Liver (tissue), 9 donors: ENCODE results near the gene SUPT6H. TPM values are rescaled to one million over a fixed set of nuclear protein-coding genes. Genes with fewer than 3 reads are reported as not detected.

Experiments used
- DNase-seq: peaks from one replicate; pipeline ENCODE4 v3.0.0-alpha.2; 2017; ENCODE audit warnings: low spot score
- H3K27ac ChIP-seq, 2 donors: one replicate each; pipeline ENCODE4 v1.7.0; 2013; ENCODE audit warnings: inconsistent platforms in 2 of 2, low read length in 2 of 2, control low read depth in 1 of 2, low read depth in 1 of 2, mild to moderate bottlenecking in 1 of 2
- H3K27me3 ChIP-seq, 4 donors: one replicate each; pipeline versions ENCODE4 v1.6.1 to v1.7.0; 2013; ENCODE audit warnings: low read length in 3 of 4, inconsistent platforms in 1 of 4, mild to moderate bottlenecking in 1 of 4, moderate library complexity in 1 of 4; ENCODE audit not compliant: control insufficient read depth in 4 of 4, insufficient read depth in 4 of 4
- H3K36me3 ChIP-seq, 4 donors: one replicate each; pipeline versions ENCODE4 v1.6.1 to v1.7.0; 2013; ENCODE audit warnings: low read length in 3 of 4, mild to moderate bottlenecking in 3 of 4, low read depth in 1 of 4, moderate library complexity in 1 of 4; ENCODE audit not compliant: control insufficient read depth in 4 of 4, insufficient read depth in 3 of 4
- H3K4me1 ChIP-seq, 4 donors: one replicate each; pipeline versions ENCODE4 v1.6.1 to v1.7.0; 2013; ENCODE audit warnings: low read length in 3 of 4, mild to moderate bottlenecking in 3 of 4, moderate library complexity in 1 of 4; ENCODE audit not compliant: control insufficient read depth in 4 of 4, insufficient read depth in 4 of 4
- H3K4me3 ChIP-seq, 3 donors: one replicate each; pipeline versions ENCODE4 v1.6.1 to v1.7.0; 2013; ENCODE audit warnings: low read length in 3 of 3, control low read depth in 1 of 3, low read depth in 1 of 3, mild to moderate bottlenecking in 1 of 3
- H3K9ac ChIP-seq, 2 donors: one replicate each; pipeline ENCODE4 v1.7.0; 2013; ENCODE audit warnings: low read length in 2 of 2, mild to moderate bottlenecking in 2 of 2, moderate library complexity in 2 of 2, control low read depth in 1 of 2, low read depth in 1 of 2
- H3K9me3 ChIP-seq, 4 donors: one replicate each; pipeline versions ENCODE4 v1.6.1 to v1.7.0; 2013; ENCODE audit warnings: low read length in 3 of 4; ENCODE audit not compliant: control insufficient read depth in 4 of 4
- ATF3 ChIP-seq: IDR thresholded peaks from 2 replicates; pipeline ENCODE4 v1.6.1; 2016; ENCODE audit warnings: antibody characterized with exemption
- CTCF ChIP-seq: fragments of 150-350 bp; IDR thresholded peaks from 2 replicates; pipeline ENCODE4 v1.5.1; 2017; ENCODE audit warnings: improper control_type of control experiment, low read depth, low read length; ENCODE audit not compliant: missing input control
- EGR1 ChIP-seq, 2 donors: IDR thresholded peaks; 2 replicates each; pipeline ENCODE4 v1.6.1; 2016 to 2018; ENCODE audit warnings: antibody characterized with exemption in 2 of 2, low read depth in 2 of 2
- FOXA1 ChIP-seq: IDR thresholded peaks from 2 replicates; pipeline ENCODE4 v1.6.1; 2016; ENCODE audit warnings: antibody characterized with exemption
- FOXA2 ChIP-seq: IDR thresholded peaks from 2 replicates; pipeline ENCODE4 v1.6.1; 2016; ENCODE audit warnings: antibody characterized with exemption
- GABPA ChIP-seq, 2 donors: IDR thresholded peaks in 1 of 2; conservative IDR thresholded peaks in 1 of 2; 2 replicates each; pipeline ENCODE4 v1.6.1; 2016; ENCODE audit warnings: antibody characterized with exemption in 2 of 2, mild to moderate bottlenecking in 1 of 2, moderate library complexity in 1 of 2
- HNF4A ChIP-seq, 2 donors: conservative IDR thresholded peaks; 2 replicates each; pipeline ENCODE4 v1.6.1; 2016; ENCODE audit warnings: antibody characterized with exemption in 2 of 2, mild to moderate bottlenecking in 2 of 2
- HNF4G ChIP-seq: IDR thresholded peaks from 2 replicates; pipeline ENCODE4 v1.6.1; 2016; ENCODE audit warnings: antibody characterized with exemption
- MAX ChIP-seq: IDR thresholded peaks from 2 replicates; pipeline ENCODE4 v1.6.1; 2016; ENCODE audit warnings: antibody characterized with exemption
- NR2F2 ChIP-seq: IDR thresholded peaks from 2 replicates; pipeline ENCODE4 v1.6.1; 2016; ENCODE audit warnings: antibody characterized with exemption
- RAD21 ChIP-seq, 2 donors: IDR thresholded peaks; 2 replicates each; pipeline ENCODE4 v1.6.1; 2016; ENCODE audit warnings: antibody characterized with exemption in 2 of 2, mild to moderate bottlenecking in 2 of 2
- RXRA ChIP-seq, 2 donors: IDR thresholded peaks; 2 replicates each; pipeline ENCODE4 v1.6.1; 2017 to 2018; ENCODE audit warnings: antibody characterized with exemption in 2 of 2, mild to moderate bottlenecking in 1 of 2
- YY1 ChIP-seq: IDR thresholded peaks from 2 replicates; pipeline ENCODE4 v1.6.1; 2016; ENCODE audit warnings: antibody characterized with exemption, mild to moderate bottlenecking
- ZBTB33 ChIP-seq: IDR thresholded peaks from 2 replicates; pipeline ENCODE4 v1.6.1; 2016; ENCODE audit warnings: antibody characterized with exemption
- WGBS: extraction: QIAGEN DNeasy Blood & Tissue Kit; methylation state at CpG from one replicate; pipeline ENCODE4 v1.1.7; 2013; 5-methylcytosine and 5-hydroxymethylcytosine counted together
- polyA plus RNA-seq, 2 donors: library from polyadenylated mRNA; stranded (reverse) in 1 of 2; unstranded in 1 of 2; fragments of 200-250 nt in 1 of 2; fragments of >200 nt in 1 of 2; fragmentation: Nextera tagmentation in 1 of 2; extraction: Ambion mirVana in 1 of 2; gene quantifications; one replicate each; pipeline versions ENCODE4 v1.2.1 to v1.2.3, GENCODE V29; 2013 to 2015
- total RNA-seq, 2 donors: library from RNA; depleted of rRNA; stranded (reverse); fragments of >200 nt; gene quantifications; one replicate each; pipeline ENCODE4 v1.2.3, GENCODE V29; 2014
- donor health status: healthy.
- donor health status: healthy.
- donor health status: healthy.
- donor health status: healthy.
- donor health status: healthy.

SUPT6H gene
- total and polyA plus RNA-seq, 4 donors: 10.6 to 59.1 (median 30.3) TPM

- no peak overlapping the region for H3K9ac ChIP-seq
Measured at GRCh38 chr17:28702752-28703150, 40.7 kb downstream of the SUPT6H start.

GRCh38 chr17:28703552-28704218 lies 41.7 kb downstream of the SUPT6H start:
- H3K27ac ChIP-seq: no peak overlapping the region
- 90% methylated on average over 16 of the region's 16 CpGs for WGBS
- peaks cover 17 to 58% (median 38%) of the 10 kb centered on the region in 4 donors for H3K36me3 ChIP-seq
- no peak for DNase-seq
- TF ChIP-seq FOXA1: no peak
- no peak for TF ChIP-seq GABPA (IDR thresholded peaks at IDR 0.05 in 1 of 2, conservative IDR thresholded peaks at IDR 0.05 in 1 of 2)
- TF ChIP-seq ATF3: no peak
- TF ChIP-seq HNF4G: no peak
- no peak for TF ChIP-seq HNF4A (conservative IDR thresholded peaks at IDR 0.05)
- TF ChIP-seq CTCF: no peak
- no peak for TF ChIP-seq NR2F2
- TF ChIP-seq FOXA2: no peak
- no peak for TF ChIP-seq EGR1 (IDR thresholded peaks at IDR 0.05; ENCODE audit: low read depth in 2 of 2)
- no peak for TF ChIP-seq MAX
- TF ChIP-seq ZBTB33: no peak
- no peak for TF ChIP-seq RAD21 (IDR thresholded peaks at IDR 0.05)
- TF ChIP-seq RXRA (IDR thresholded peaks at IDR 0.05): no peak
- H3K9me3 ChIP-seq: no peaks in the 10 kb centered on the region
- peaks cover 0 to under 1% (median under 1%) of the 10 kb centered on the region in 4 donors for H3K4me1 ChIP-seq
- no peaks in the 10 kb centered on the region for H3K27me3 ChIP-seq
- H3K9ac ChIP-seq: no peak overlapping the region
- H3K4me3 ChIP-seq: no peak overlapping the region

More at GRCh38 chr17:28702752-28703150, 40.7 kb downstream of the SUPT6H start:
- H3K27ac ChIP-seq: no peak overlapping the region
- H3K36me3 ChIP-seq: peaks cover 17 to 68% (median 41%) of the 10 kb centered on the region in 4 donors
- 87% methylated on average over 3 of the region's 3 CpGs for WGBS
- DNase-seq: no peak
- H3K27me3 ChIP-seq: no peaks in the 10 kb centered on the region
- no peaks in the 10 kb centered on the region for H3K9me3 ChIP-seq
- no peak for TF ChIP-seq FOXA1
- TF ChIP-seq YY1: no peak
- no peak for TF ChIP-seq HNF4A (conservative IDR thresholded peaks at IDR 0.05)
- no peak overlapping the region for H3K4me3 ChIP-seq
- H3K4me1 ChIP-seq: peaks cover 4 to 10% (median 10%) of the 10 kb centered on the region in 4 donors
